OCI-LY7 (cell line): ENCODE data around the gene TIGD7. TPM values are rescaled to one million over a fixed set of nuclear protein-coding genes. Genes with fewer than 3 reads are reported as not detected.

Experiments used
- BruUV-seq: library from RNA; stranded (reverse); fragments of 400-500 nt; replicated peaks from 2 replicates; lab custom pipeline; 2021; lab: Mats Ljungman, UMichigan
- CTCF ChIA-PET: fragments of 300-600 bp; sonication (Branson Sonifier 250); formaldehyde crosslinking; loops from one replicate; lab custom pipeline; 2022; ENCODE audit warnings: antibody characterized with exemption; ENCODE audit not compliant: unreplicated experiment; lab: Charles Lee
- POLR2A ChIA-PET: fragments of 300-600 bp; sonication (Branson Sonifier 250); formaldehyde crosslinking; loops from one replicate; lab custom pipeline; 2022; ENCODE audit warnings: antibody characterized with exemption; lab: Charles Lee
- DNase-seq: peaks from one replicate; pipeline ENCODE4 v3.0.0-alpha.2; 2015; ENCODE audit warnings: low spot score
- H2AFZ ChIP-seq: fragments of 200-600 bp; sonication (generic), shearing (Covaris generic); 2 replicates; pipeline ENCODE4 v1.6.1; 2014; ENCODE audit warnings: mild to moderate bottlenecking, antibody characterized with exemption, low read length, moderate library complexity
- H3K27ac ChIP-seq: fragments of 200-600 bp; sonication (generic); 2 replicates; pipeline ENCODE4 v1.5.1; 2014; ENCODE audit warnings: mixed run types, low read depth, mild to moderate bottlenecking, moderate library complexity, low read length, inconsistent platforms; ENCODE audit not compliant: poor library complexity, severe bottlenecking
- H3K36me3 ChIP-seq: fragments of 200-600 bp; sonication (generic); 2 replicates; pipeline ENCODE4 v1.6.1; 2014; ENCODE audit warnings: mild to moderate bottlenecking, antibody characterized with exemption, low read length, moderate library complexity, mixed read lengths; ENCODE audit not compliant: insufficient read depth
- H3K4me1 ChIP-seq: fragments of 200-600 bp; sonication (generic); 2 replicates; pipeline ENCODE4 v1.5.1; 2014; ENCODE audit warnings: mild to moderate bottlenecking, low read length; ENCODE audit not compliant: insufficient read depth, poor library complexity, severe bottlenecking
- H3K4me2 ChIP-seq: fragments of 200-600 bp; sonication (generic); 2 replicates; pipeline ENCODE4 v1.6.1; 2014; ENCODE audit warnings: mild to moderate bottlenecking, low read length
- H3K4me3 ChIP-seq: fragments of 200-600 bp; sonication (generic); 2 replicates; pipeline ENCODE4 v1.5.1; 2014; ENCODE audit warnings: mild to moderate bottlenecking, low read depth, low read length; ENCODE audit not compliant: poor library complexity, severe bottlenecking
- H3K79me2 ChIP-seq: fragments of 200-600 bp; sonication (generic); 2 replicates; pipeline ENCODE4 v1.6.1; 2016; ENCODE audit warnings: low read depth, mild to moderate bottlenecking, low read length, moderate library complexity, mixed read lengths; ENCODE audit not compliant: insufficient read depth
- H3K9me2 ChIP-seq: fragments of 200-600 bp; sonication (generic); 2 replicates; pipeline ENCODE4 v1.6.1; 2016; ENCODE audit warnings: mild to moderate bottlenecking, low read length, mixed read lengths; ENCODE audit not compliant: insufficient read depth
- H3K9me3 ChIP-seq: fragments of 200-600 bp; sonication (generic); 2 replicates; pipeline ENCODE4 v1.6.1; 2014; ENCODE audit warnings: mild to moderate bottlenecking, mixed run types, low read length, mixed read lengths
- H4K20me1 ChIP-seq: fragments of 200-600 bp; sonication (generic); 2 replicates; pipeline ENCODE4 v1.6.1; 2014; ENCODE audit warnings: mild to moderate bottlenecking, antibody characterized with exemption, low read length, moderate library complexity, mixed read lengths; ENCODE audit not compliant: insufficient read depth
- CTCF ChIP-seq: fragments of 200-600 bp; sonication (generic); conservative IDR thresholded peaks from 2 replicates; pipeline ENCODE4 v1.5.1; 2014; ENCODE audit warnings: mild to moderate bottlenecking, antibody characterized with exemption, low read length, moderate library complexity, mixed read lengths
- EZH2phosphoT487 ChIP-seq: fragments of 200-600 bp; sonication (generic); IDR thresholded peaks from 2 replicates; pipeline ENCODE4 v1.6.1; 2018; ENCODE audit warnings: low read depth, borderline replicate concordance, mild to moderate bottlenecking, mixed run types, antibody characterized with exemption, low read length, moderate library complexity, mixed read lengths
- intact Hi-C: fragments of 100-400 bp; cut with micrococcal nuclease; formaldehyde crosslinking; loops from one replicate; pipeline ENCODE4 v1.10.0; 2022; ENCODE audit not compliant: unreplicated experiment
- total RNA-seq, 2 experiments: library from RNA; depleted of rRNA in 1 of 2; stranded (reverse); fragments of >200 nt in 1 of 2; shearing (Covaris generic) in 1 of 2; gene quantifications; 2 replicates each; pipeline ENCODE4 v1.2.3, GENCODE V29; 2014 to 2022

Gene TIGD7
- total RNA-seq, 2 experiments from 2014 or later: 0.03 to 5.1 TPM

- ChIA-PET CTCF (no interaction called here), POLR2A (interaction anchor here (0.6 kb wide), 1 partner anchor 188 kb away, joined by 3 read pairs; no protein-coding TSS in a partner anchor)
- Histone ChIP-seq H3K9me2 (no peaks in the 10 kb centered on the region), H3K79me2 (peaks cover 49% of the 10 kb centered on the region), H4K20me1 (0 out of 2 replicates have a peak, but pooled peaks cover 8% of the 10 kb centered on the region), H3K9me3 (no peaks in the 10 kb centered on the region), H3K36me3 (peaks cover 52% of the 10 kb centered on the region), H3K4me3 (peak overlapping the region; percentile 99), H3K27ac (no peak overlapping the region), H3K4me1 (peaks cover 29% of the 10 kb centered on the region), H2AFZ (no peak overlapping the region), H3K4me2 (peak overlapping the region; percentile 98)
- DNase-seq: no peak
- BruUV-seq: no TSS peak
- intact Hi-C loops: no loop called here
- TF ChIP-seq CTCF: no peak
- no peak for TF ChIP-seq EZH2phosphoT487
These were observed 20.1 kb downstream of the TIGD7 start for GRCh38 chr16:3285131-3285530.

GRCh38 chr16:3283543-3284447 is 21.4 kb downstream of the TIGD7 start:
- Histone ChIP-seq H3K36me3 (peaks cover 39% of the 10 kb centered on the region), H2AFZ (peak overlapping the region; percentile 85; the same call in 1 of the 2 replicates), H3K79me2 (peaks cover 49% of the 10 kb centered on the region), H3K4me1 (peaks cover 29% of the 10 kb centered on the region), H3K4me2 (peak overlapping the region; percentile 98), H3K9me3 (no peaks in the 10 kb centered on the region), H4K20me1 (0 out of 2 replicates have a peak, but pooled peaks cover 8% of the 10 kb centered on the region), H3K4me3 (peak overlapping the region; percentile 99), H3K27ac (peak overlapping the region; percentile 86), H3K9me2 (no peaks in the 10 kb centered on the region)
- intact Hi-C loops: loop anchor here (1.0 to 5.0 kb wide), 5 partner anchors 19 to 174 kb away; partner anchors contain the start of gene ZNF200
- ChIA-PET CTCF (interaction anchor here (0.6 to 0.8 kb wide), 3 partner anchors 18 to 35 kb away, joined by 3 read pairs; no protein-coding TSS in a partner anchor), POLR2A (interaction anchor here (0.5 to 2.0 kb wide), 4 partner anchors 10 to 118 kb away, joined by 3 to 5 read pairs (median 3); partner anchors contain the start of gene ZNF174)
- no peak for DNase-seq
- no peak for TF ChIP-seq CTCF
- no peak for TF ChIP-seq EZH2phosphoT487
- BruUV-seq: TSS peak; percentile 59
